GM10266 (cell line): ENCODE measurements around the gene RMND1.

Source experiments
- DNase-seq: peaks from one replicate; pipeline ENCODE4 v3.0.0; 2012; ENCODE audit errors: extremely low spot score
- TF ChIP-seq, protein P1 (sequence below): IDR thresholded peaks from 2 replicates; pipeline ENCODE4 v1.5.1; 2012; ENCODE audit warnings: mild to moderate bottlenecking, low read depth; ENCODE audit not compliant: control insufficient read depth, insufficient read depth; ENCODE audit errors: missing control alignments

Gene RMND1

DNA sequence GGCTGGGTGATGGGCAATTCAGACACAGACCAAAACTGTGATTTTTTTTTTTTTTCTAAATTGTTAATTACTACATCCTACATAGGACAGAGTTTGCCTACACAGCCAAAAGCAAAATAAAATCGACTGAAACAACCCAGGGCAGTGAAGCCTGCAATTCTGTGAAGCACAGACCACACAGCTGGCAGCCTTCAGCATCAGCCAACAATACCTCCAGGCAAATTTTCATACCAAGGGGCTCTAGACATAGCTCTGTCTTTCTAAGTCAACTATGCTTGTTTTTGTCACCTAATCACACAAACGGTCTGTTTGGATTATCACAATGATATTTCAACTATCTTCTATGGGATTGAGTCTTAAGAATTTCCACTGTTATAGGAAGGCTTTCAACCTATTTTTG, 17.6 kb downstream of the RMND1 start:
- no peak for DNase-seq
- TF ChIP-seq, protein P1, sequence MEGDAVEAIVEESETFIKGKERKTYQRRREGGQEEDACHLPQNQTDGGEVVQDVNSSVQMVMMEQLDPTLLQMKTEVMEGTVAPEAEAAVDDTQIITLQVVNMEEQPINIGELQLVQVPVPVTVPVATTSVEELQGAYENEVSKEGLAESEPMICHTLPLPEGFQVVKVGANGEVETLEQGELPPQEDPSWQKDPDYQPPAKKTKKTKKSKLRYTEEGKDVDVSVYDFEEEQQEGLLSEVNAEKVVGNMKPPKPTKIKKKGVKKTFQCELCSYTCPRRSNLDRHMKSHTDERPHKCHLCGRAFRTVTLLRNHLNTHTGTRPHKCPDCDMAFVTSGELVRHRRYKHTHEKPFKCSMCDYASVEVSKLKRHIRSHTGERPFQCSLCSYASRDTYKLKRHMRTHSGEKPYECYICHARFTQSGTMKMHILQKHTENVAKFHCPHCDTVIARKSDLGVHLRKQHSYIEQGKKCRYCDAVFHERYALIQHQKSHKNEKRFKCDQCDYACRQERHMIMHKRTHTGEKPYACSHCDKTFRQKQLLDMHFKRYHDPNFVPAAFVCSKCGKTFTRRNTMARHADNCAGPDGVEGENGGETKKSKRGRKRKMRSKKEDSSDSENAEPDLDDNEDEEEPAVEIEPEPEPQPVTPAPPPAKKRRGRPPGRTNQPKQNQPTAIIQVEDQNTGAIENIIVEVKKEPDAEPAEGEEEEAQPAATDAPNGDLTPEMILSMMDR = no peak

DNA sequence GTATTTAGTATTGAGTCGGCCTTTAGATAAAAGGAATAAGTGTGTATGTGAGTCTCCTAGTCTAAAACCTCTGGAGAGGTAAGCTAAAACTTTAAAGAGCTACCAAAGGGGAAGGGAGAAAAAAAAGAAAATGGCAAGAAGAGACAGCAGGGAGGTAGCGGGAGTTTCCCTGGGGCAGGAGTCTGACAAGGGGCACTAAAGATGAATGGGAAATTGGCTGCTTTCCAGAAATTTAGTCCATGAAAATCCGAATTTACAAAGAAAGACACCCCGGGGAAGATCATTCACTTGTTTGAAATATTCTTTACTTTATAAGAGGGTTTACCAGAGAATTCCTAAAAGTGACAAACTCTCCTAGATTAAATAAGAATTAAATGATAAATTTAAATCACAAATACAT, 19.3 kb downstream of the RMND1 start:
- TF ChIP-seq, protein P1 = no peak
- DNase-seq = no peak

DNA sequence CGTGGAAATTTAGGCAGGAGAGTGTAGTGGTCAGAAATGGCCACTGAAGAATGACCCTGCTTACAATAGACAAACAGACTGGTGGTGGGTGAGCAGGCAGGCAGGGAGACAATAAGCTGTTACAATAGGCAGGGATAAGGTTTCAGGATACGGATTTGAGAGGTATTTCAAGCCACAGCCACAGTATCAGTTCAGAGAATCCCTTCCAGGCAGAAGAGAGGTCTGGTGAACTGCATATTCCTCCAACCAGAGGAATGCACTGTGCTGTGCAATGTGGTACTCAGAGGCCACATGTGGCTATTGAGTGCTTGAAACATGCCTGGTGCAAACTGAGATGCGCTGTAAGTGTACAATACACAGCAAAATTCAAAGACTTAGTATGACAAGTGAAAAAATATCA, 20.6 kb downstream of the RMND1 start:
- DNase-seq = no peak
- TF ChIP-seq, protein P1 = no peak

DNA sequence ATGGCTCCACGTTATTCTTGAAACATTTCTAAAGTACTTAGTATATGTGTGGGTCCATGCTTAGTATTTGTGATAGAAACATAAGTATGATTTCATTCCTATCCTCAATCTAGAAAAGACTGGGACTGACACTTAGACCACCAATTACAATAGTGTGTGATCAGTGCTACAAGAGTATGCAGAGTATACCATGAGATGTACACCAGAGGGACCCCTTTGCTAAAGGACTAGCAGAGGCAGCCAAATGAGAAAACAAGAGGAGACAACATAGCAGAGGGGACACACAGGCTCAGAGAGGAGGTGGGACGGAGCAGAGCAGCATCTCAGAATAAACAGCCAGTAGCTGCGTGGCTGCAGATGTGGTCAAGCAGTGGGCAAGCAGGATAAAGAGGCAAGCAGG, 21.0 kb downstream of the RMND1 start:
- TF ChIP-seq, protein P1 = no peak

DNA sequence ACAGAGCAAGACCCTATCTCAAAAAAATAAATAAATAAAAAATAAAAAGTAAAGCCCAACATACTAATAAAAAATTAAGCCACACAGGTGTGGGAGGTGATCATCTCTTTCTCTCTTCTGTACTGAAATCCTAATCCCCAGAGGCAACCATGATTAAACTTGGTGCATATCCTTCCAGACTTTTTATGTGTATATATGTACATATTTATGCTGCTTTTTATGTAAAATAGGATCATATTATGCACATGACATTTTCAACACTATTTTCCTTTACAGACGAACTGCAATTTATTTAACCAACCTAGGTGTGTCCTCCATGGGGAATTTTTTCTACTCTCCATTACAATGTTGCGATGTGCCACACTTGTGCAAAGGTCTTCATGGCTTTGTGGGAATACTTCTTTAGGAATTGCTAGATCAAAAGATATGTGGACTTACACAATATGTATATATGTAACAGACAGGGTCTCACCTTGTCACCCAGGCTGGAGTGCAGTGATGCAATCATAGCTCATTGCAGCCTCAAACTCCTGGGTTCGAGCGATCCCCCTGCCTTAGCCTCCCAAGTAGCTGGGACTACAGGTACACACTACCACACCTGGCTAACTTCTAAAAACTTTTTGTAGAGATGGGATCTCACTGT, 23.7 kb downstream of the RMND1 start:
- DNase-seq = no peak
- TF ChIP-seq, protein P1 = no peak

More for the DNA sequence above, 21.0 kb downstream of the RMND1 start:
- DNase-seq = no peak

DNA sequence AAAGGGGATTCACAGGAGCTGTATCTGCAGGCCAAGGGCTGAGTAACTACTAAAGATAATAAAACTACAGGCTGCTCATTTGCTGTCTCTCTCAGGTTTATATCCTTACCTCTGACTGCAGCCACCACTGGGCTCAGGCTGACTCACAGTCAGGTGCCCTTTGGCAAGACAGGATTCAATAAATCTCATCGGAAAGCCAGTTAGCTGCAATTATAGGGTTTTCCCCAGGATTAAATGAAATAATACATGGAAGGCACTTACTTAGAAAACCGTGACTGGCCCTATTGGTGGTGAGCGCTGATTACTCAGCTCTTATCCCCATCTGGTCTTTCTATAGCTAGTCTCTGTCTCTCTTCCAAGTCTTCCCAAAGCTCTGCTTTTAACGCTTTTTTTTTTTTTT, 26.4 kb downstream of the RMND1 start:
- no peak for DNase-seq
- TF ChIP-seq, protein P1 = no peak

DNA sequence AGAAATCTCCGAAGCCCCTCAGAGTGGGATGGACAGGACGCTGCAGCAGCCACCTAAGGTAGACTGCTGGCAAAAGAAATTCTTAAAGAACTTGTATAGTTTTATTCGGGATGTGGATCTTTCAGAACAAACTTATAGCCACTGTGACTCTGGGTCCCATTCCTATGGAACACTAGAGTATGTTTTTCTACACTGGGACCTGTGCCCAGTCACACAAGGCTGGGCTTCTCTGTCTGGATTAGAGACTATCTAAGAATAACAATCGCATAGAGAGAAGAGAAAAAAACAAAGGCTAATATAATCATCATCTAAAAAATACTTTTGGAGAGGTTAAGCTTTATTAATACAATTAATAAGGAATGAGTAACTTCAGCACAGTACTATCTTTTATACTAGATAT, 28.9 kb downstream of the RMND1 start:
- DNase-seq = no peak
- TF ChIP-seq, protein P1 = no peak
